Activated naive CD4-positive, alpha-beta T cell (primary cell): ENCODE results near the gene DTL.

ENCODE experiments used
- DNase-seq, 4 experiments: peaks; one replicate each; lab custom pipeline; 2025; lab: John Stamatoyannopoulos, UW

DTL gene

DNA sequence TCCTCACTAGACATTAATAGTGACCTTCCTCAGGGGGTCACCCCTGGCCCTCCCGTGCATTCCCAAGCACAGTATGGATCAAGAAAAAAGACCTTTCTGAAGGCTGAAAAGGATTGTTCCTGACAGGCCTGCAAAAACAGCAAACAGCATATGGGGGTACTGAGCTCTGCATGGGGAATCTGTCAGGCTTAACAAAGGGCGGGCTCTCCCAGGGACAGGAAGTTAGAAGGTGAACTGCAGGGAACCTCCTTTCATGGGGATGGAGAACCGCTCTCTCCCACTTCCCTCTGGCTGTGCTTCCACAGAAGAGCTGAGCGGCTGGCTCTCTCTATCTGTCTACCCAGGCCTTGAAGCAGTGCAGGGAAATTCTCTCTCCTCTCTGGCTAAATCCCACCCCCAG lies 91.7 kb downstream of the DTL start:
- no peak for DNase-seq

DNA sequence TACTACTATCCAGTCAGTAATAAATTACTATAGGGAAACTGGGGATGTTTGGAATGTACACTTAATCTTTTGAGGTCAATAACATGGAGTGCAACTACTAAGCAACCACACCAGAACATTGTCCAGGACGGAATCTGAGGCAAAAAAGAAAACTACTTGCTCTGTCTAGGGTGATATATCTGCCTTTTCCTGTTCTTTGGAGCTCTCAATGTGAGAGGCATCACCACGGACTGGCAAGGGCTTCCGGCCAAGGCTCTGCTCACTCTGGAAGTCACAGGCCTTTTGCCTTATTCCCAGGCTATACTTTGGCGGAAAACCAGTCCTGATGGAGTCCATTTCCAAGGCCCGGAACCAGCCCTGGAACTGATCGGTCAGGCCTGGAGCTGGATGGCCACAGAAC lies 94.2 kb downstream of the DTL start:
- no peak for DNase-seq

DNA sequence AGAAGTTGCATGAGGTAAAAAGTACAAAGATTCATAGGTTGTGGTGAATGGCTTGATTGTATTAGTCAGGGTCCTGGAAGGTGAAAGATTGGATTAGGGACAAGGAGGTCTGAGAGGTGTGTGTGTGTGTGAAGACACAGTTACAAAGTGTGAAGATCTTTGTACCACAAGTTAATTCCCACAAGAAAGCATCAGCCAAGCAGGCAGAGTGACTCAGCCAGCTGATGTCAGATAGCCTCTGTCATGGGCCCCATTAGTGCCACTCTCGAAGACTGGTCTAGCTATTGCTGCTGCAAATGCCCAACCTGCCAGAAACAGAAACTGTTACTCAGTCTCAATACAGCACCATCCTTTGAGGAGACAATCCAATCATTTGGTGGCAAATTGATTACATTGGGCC lies 96.5 kb downstream of the DTL start:
- DNase-seq = no peak

DNA sequence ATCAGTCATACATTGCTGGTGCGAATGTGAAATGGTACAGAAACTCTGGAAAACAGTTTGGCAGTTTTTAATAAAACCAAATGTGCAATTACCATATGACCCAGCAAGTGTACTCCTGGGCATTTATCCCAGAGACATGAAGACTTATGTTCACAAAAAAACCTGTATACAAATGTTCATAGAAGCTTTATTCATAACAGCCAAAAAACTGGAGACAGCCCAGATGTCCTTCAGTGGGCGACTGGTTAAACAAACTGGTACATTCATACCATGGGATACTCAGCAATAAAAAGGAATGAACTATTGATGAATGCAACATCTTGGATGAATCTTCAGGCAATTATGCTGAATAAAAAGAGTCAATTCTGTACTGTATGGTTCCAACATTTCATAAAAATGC lies 97.8 kb downstream of the DTL start:
- DNase-seq = no peak

DNA sequence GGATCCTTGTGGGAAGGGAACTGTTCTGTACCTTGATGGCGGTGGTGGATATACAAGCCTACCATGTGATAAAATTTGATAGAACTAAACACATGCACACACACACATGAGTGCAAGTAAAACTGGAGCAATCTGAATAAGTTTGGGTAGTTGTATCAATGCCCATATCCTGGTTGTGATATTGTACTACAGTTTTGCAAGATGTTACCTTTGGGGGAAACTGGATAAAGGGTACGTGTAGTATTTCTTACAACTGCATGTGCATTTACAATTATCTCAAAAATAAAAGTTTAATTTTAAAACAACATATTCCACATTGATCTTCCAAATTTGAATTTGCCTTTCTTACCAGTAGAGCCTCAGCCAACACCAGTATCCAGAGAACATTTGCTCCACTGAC lies 99.6 kb downstream of the DTL start:
- no peak for DNase-seq

DNA sequence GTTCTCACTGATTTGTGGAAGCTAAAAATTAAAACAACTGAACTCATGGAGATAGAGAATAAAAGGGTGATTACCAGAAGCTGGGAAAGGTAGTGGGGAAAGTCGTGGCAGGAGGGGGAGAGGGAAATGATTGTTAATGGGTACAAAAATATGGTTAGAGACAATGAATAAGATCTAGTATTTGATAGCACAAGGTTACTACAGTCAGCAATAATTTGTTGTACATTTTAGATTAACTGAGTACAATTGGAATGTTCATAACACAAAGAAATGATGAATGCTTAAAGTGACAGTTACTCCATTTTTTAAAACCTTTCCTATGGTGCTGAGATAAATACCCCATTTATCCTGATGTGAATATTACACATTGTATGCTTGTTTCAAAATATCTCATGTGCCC lies 102.3 kb downstream of the DTL start:
- no peak for DNase-seq

DNA sequence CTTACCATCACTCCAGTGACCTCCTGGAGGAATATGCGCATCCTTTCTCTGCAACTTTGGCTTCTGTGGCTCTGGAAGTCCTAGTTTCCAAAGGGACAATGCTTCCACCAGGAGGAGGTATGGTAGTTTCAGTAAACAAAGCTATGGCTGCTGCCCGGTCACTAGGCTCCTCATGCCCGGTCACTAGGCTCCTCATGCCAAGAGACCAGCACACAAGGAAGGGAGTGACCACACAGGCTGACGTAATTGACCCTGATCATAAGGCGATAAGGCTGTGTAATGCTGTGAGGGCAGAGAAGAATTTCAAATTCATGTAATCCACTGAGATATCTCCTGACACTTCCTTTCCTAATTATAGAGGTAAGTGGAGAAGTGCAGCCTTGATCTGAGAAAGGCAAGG lies 102.9 kb downstream of the DTL start:
- no peak for DNase-seq

DNA sequence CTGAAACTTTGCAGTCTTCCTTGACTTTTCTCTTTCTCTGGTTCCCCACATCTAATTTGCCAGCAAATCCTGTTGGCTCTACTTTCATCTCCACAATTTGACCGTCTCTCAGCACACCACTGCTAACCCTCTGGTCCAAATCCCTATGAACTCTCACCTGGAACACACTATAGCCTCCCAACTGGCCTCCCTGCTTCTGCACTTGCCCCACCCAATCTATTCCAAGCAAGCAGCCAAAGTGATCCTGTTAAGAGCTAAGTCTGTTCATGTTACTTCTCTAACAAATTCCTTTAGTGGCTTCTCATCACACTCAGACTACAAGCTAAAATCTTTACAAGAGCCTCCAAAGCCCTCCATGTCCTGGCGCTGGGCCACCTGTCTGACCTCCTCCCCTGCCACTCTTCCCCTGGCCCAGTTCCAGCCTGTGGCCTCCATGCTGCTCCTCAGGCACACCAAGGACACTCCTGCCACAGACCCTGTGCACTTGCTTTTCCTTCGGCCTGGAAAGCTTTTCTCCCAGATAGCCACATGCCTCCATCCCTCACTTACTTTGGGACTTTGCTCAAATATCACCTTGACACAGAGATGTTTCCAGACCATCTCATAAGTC lies 104.1 kb downstream of the DTL start:
- no peak for DNase-seq

DNA sequence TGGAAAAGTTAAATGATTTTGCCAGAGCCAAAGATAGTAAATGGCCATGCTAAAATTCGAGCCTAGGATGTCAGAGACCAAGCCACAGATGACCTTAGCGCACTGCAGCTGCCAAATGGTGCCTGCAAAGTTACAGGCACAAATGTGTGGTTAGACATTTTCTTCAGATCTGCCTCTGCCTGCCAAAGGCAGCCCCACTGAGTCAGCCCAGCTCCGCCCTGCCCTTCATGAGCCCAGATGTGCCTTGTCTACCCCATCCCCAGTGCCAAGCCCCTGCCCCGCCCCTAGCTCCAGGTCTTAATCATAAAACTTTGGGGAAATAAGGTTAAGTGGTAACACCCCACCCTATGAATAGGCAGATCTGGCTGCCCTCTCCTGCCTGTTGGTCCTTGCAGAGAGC lies 105.9 kb downstream of the DTL start:
- DNase-seq = no peak

DNA sequence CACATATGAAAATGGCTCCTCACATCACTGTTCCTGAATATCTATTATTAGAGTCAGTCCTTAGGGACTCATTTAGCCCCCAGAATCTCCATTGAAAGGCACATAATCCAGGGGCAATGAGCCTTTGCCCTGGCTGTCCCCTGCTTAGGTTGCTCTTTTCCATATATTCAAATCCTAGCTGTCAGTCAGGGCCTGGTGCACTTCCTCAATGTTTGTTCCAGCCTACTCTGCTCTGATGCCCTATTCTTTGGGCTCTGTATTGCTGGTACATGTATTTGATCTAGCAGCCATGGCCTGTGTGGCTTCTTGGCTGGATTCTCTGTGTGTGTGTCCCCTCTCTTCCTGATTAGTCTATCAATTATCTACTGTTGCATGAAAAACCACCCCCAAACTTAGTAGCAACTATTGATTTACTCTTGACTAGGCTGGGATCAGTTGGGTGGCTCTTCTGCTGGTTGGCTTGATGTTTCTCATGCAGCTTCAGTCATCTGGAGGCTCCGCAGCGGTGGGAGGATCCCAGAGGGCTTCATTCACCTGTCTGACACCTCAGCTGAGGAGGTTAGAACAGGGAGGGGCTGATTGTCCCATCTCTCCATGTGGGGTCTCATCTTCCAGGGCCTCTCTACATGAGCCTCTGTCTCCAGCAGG lies 107.5 kb downstream of the DTL start:
- DNase-seq = no peak

DNA sequence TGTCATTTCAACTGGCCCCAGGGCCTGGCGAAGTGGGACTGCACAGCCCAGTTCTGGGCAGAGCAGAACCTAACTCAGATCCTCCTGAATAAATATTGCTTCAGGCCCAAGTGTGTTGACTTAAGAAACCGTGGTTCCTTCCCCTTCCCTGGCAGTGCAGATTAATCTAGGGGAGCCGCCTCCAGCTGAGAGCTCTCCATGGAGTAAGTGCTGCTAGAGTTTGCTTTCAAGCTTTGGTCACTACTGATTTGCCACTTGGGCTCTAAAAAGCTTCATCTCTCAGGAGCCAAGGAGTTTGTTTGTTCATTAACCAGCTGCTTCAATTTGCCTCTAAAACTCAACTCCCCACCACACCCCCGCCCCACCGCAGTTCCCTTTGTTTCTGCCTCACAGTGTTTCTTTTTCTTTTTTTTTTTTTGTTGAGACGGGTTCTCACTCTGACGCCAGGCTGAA lies 112.1 kb downstream of the DTL start:
- no peak for DNase-seq

DNA sequence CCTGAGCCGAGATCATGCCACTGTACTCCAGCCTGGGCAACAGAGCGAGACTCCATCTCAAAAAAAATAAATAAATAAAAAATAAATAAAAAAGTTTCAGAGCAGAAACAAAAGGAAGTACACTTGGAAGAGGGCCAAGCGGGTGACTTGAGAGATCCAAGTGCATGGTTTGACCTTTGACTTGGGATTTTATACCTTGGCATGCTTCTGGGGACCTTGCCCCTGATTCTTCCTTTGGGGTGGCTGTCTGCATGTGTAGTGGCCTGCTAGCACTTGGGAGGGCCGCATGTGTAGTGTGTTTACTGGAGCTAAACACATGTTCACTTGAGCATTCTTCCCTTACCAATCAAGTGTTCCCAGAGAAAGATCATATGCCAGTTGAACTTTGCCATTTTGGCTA lies 114.0 kb downstream of the DTL start:
- no peak for DNase-seq

DNA sequence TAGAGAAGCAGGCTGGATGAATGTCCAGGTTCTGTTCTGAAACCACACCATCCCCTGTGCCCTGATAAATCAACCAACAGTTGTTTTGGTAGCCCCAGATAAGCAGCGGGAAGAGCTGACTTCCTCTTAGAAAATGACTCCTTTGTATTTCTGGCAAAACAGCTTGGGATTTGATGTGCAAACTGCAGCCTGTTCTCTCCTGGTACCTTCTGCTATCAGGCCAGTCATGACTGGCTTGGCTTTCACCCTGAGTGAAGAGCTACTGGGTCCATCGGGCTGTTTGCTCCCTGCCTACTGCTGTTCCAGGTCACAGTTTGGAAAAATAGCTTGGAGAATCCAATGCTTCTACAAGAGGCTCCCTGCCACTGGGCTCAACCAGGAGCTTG lies 116.8 kb downstream of the DTL start:
- no peak for DNase-seq

DNA sequence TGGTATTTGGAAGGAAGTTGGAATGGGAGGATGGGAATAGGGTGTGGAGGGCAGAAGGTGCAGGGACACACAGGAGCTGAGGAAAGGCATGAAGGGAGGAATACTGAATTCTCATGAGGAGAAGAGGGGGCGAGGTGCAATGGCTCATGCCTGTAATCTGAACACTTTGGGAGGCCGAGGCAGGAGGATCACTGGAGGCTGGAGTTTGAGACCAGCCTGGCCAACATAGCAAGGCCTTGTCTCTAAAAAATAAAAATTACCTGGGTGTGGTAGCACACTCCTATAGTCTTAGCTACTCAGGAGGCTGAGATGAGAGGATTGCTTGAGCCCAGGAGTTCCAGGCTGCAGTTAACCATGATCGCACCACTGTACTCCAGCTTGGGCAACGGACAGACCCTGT lies 117.3 kb downstream of the DTL start:
- DNase-seq = no peak

DNA sequence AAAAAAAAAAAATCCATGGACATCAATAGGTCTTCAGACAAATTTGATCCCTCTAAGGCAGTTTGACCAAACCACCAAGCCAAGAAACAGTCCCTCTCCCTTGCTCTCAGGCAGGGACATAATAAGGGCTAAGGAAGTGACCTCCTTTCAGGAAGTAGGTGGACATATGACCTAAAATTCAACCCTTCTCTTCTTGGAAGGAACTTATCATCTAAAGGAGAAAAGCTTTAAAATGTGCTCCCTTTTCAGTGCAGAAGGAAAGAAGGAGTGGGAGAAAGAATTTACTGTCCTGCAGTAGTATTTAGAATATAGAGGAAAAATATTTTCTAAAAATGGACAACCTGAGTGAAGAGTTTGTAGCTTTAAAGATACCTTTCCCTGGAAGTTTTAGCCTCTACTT lies 118.1 kb downstream of the DTL start:
- no peak for DNase-seq
